CD8-positive, alpha-beta memory T cell (primary cell): ENCODE results near the gene HACD1. TPM values are rescaled to one million over a fixed set of nuclear protein-coding genes. Genes with fewer than 3 reads are reported as not detected.
A peak's percentile ranks its signal among the peaks of the same experiment; 100 is the strongest.
"Not testable (repeated sequence)": the region's sequence is repeated elsewhere in the genome, so short reads cannot be mapped to it uniquely, and the experiment has no call there.

Source experiments
- CTCF ChIA-PET: fragments of 350-600 bp; sonication (Branson Sonifier 250); formaldehyde crosslinking; loops from one replicate; lab custom pipeline; 2021; ENCODE audit warnings: antibody characterized with exemption; lab: Charles Lee
- POLR2A ChIA-PET: fragments of 350-600 bp; sonication (Branson Sonifier 250); formaldehyde crosslinking; loops from one replicate; lab custom pipeline; 2021; ENCODE audit warnings: antibody characterized with exemption; lab: Charles Lee
- DNase-seq, 5 donors: peaks; one replicate each; pipeline versions ENCODE4 v3.0.0 to v3.0.0-alpha.2; 2020 to 2022; ENCODE audit warnings: mixed read lengths in 1 of 5
- H3K27ac ChIP-seq: one replicate; pipeline ENCODE4 v1.7.0; 2013; ENCODE audit warnings: low read depth, mild to moderate bottlenecking, low read length, moderate library complexity
- H3K27me3 ChIP-seq: 2 replicates; pipeline ENCODE4 v1.7.0; 2013; ENCODE audit warnings: low read length, mild to moderate bottlenecking; ENCODE audit not compliant: insufficient read depth, poor library complexity, severe bottlenecking
- H3K36me3 ChIP-seq: 2 replicates; pipeline ENCODE4 v1.7.0; 2013; ENCODE audit warnings: mild to moderate bottlenecking, low read length, moderate library complexity; ENCODE audit not compliant: insufficient read depth
- H3K4me1 ChIP-seq: 2 replicates; pipeline ENCODE4 v1.7.0; 2013; ENCODE audit warnings: mild to moderate bottlenecking, low read length, moderate library complexity; ENCODE audit not compliant: insufficient read depth
- H3K4me3 ChIP-seq: 2 replicates; pipeline ENCODE4 v1.7.0; 2013; ENCODE audit warnings: mild to moderate bottlenecking, low read length
- H3K9me3 ChIP-seq: 2 replicates; pipeline ENCODE4 v1.7.0; 2013; ENCODE audit warnings: mild to moderate bottlenecking, low read length
- H3K27ac Mint-ChIP-seq, 8 donors: one replicate each; pipeline ENCODE4 v1.8.0; 2020 to 2021; ENCODE audit warnings: mixed read lengths in 8 of 8, mild to moderate bottlenecking in 6 of 8, inconsistent platforms in 3 of 8, moderate library complexity in 3 of 8
- H3K27me3 Mint-ChIP-seq, 2 donors: one replicate each; pipeline ENCODE4 v1.8.0; 2020 to 2021; ENCODE audit warnings: mixed read lengths in 2 of 2, mild to moderate bottlenecking in 1 of 2, moderate library complexity in 1 of 2
- H3K36me3 Mint-ChIP-seq, 3 donors: one replicate each; pipeline ENCODE4 v1.8.0; 2020 to 2021; ENCODE audit warnings: mixed read lengths in 3 of 3, inconsistent platforms in 1 of 3, mild to moderate bottlenecking in 1 of 3
- H3K4me1 Mint-ChIP-seq, 3 donors: one replicate each; pipeline ENCODE4 v1.8.0; 2020 to 2021; ENCODE audit warnings: mixed read lengths in 3 of 3, inconsistent platforms in 1 of 3, mild to moderate bottlenecking in 1 of 3
- H3K4me3 Mint-ChIP-seq, 7 donors: one replicate each; pipeline ENCODE4 v1.8.0; 2020 to 2021; ENCODE audit warnings: mixed read lengths in 7 of 7, mild to moderate bottlenecking in 6 of 7, moderate library complexity in 4 of 7, inconsistent platforms in 2 of 7
- H3K9me3 Mint-ChIP-seq, 5 donors: one replicate each; pipeline ENCODE4 v1.8.0; 2020 to 2022; ENCODE audit warnings: mixed read lengths in 5 of 5, mild to moderate bottlenecking in 3 of 5, moderate library complexity in 2 of 5, inconsistent platforms in 1 of 5
- polyA plus RNA-seq: library from polyadenylated mRNA; unstranded; fragments of 300-500 nt; fragmentation: Illumina TruSeq; gene quantifications from one replicate; pipeline ENCODE4 v1.2.3, GENCODE V29; 2021
- total RNA-seq, 2 experiments: library from RNA; stranded (reverse); gene quantifications; one replicate each; pipeline ENCODE4 v1.2.3, GENCODE V29; 2021

Gene HACD1
- total and polyA plus RNA-seq, 3 experiments from 2014 or later, result 1.1 to 2.2 (median 1.9) TPM

GRCh38 chr10:17643339-17643754 lies 26.2 kb upstream of the HACD1 start:
- ChIA-PET POLR2A (interaction anchor here (0.9 to 1.8 kb wide), 3 partner anchors 10 to 55 kb away, joined by 3 to 7 read pairs (median 3); no protein-coding TSS in a partner anchor), CTCF (interaction anchor here (1.1 to 1.9 kb wide), 3 partner anchors 18 to 99 kb away, joined by 3 to 7 read pairs (median 5); no protein-coding TSS in a partner anchor)
- Histone ChIP-seq H3K27me3 (no peaks in the 10 kb centered on the region), H3K4me1 (peaks cover 42% of the 10 kb centered on the region), H3K4me3 (peak overlapping the region; percentile 87), H3K9me3 (no peaks in the 10 kb centered on the region), H3K36me3 (no peaks in the 10 kb centered on the region), H3K27ac (peak overlapping the region; percentile 96)
- peak overlapping the region; percentile 96 to 99 (median 99) for H3K4me3 Mint-ChIP-seq
- H3K27me3 Mint-ChIP-seq, result peaks cover 0 to 2% of the 10 kb centered on the region in 2 donors
- DNase-seq, result peak in 1 of 5 donors; percentile 12
- H3K36me3 Mint-ChIP-seq, result peaks cover 1 to 16% (median 5%) of the 10 kb centered on the region in 3 donors
- no peaks in the 10 kb centered on the region for H3K9me3 Mint-ChIP-seq
- H3K4me1 Mint-ChIP-seq, result peaks cover 37 to 61% (median 49%) of the 10 kb centered on the region in 3 donors
- H3K27ac Mint-ChIP-seq, result peak overlapping the region; percentile 99 to 100 (median 100)

DNA sequence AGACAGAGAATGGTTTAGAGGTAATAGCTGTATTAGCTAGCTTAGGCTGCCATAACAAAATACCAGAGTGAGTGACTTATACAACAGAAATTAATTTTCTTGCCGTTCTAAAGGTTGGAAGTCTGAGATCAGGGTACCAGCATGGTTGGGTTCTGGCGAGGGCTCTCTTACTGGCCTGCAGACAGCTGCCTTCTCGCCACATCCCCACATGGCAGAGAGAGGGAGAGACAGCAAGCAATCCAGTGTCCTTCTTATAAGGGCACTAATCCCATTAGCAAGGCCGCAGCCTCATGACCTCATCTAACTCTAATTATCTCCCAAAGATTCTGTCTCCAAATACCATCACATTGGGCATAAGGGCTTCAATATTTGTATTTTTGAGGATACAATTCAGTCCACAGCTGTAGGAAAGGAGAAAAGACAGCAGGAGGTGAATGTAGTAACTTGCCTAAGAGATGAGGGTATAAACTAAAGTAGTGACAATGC lies 23.2 kb upstream of the HACD1 start:
- peak overlapping the region in 2 of 7 donors; percentile 65 to 68 for H3K4me3 Mint-ChIP-seq
- ChIA-PET POLR2A (no interaction called here), CTCF (no interaction called here)
- peaks cover 0 to 1% of the 10 kb centered on the region in 2 donors for H3K27me3 Mint-ChIP-seq
- peaks cover 1 to 13% (median 5%) of the 10 kb centered on the region in 3 donors for H3K36me3 Mint-ChIP-seq
- no peaks in the 10 kb centered on the region for H3K9me3 Mint-ChIP-seq
- Histone ChIP-seq H3K4me1 (peaks cover 17% of the 10 kb centered on the region), H3K4me3 (no peak overlapping the region), H3K36me3 (no peaks in the 10 kb centered on the region), H3K27me3 (no peaks in the 10 kb centered on the region), H3K27ac (no peak overlapping the region), H3K9me3 (no peaks in the 10 kb centered on the region)
- DNase-seq, result no peak
- H3K27ac Mint-ChIP-seq, result peak overlapping the region in 2 of 8 donors; percentile 3 to 30
- peaks cover 15 to 31% (median 22%) of the 10 kb centered on the region in 3 donors for H3K4me1 Mint-ChIP-seq

DNA sequence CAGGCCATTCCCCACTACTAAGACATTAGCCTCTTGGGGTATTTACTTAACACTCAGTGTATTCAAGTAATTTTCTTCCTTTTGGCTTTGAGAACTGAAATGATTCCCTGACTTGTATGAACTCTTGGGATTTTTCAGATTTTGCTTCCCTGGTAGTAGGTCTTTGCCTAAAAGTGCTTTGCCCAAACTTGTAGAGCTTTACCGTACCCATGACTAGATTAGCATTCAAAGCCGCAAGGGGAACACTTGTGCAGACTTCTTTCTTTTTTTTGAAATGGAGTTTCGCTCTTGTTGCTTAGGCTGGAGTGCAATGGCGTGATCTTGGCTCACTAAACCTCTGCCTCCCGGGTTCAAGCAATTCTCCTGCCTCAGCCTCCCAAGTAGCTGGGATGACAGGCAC lies 20.7 kb upstream of the HACD1 start:
- no peaks in the 10 kb centered on the region for H3K9me3 ChIP-seq
- no peak overlapping the region for H3K27ac Mint-ChIP-seq
- H3K4me3 ChIP-seq, result no peak overlapping the region
- POLR2A ChIA-PET, result no interaction called here
- H3K36me3 ChIP-seq, result no peaks in the 10 kb centered on the region
- no peak for DNase-seq
- H3K4me1 Mint-ChIP-seq, result peaks cover 0 to 6% (median 2%) of the 10 kb centered on the region in 3 donors
- H3K27me3 ChIP-seq, result no peaks in the 10 kb centered on the region
- H3K36me3 Mint-ChIP-seq, result peaks cover 0 to 5% (median 1%) of the 10 kb centered on the region in 3 donors
- no peaks in the 10 kb centered on the region for H3K27me3 Mint-ChIP-seq
- H3K9me3 Mint-ChIP-seq, result no peaks in the 10 kb centered on the region
- CTCF ChIA-PET, result no interaction called here
- H3K4me3 Mint-ChIP-seq, result no peak overlapping the region
- peaks cover 6% of the 10 kb centered on the region for H3K4me1 ChIP-seq
- H3K27ac ChIP-seq, result no peak overlapping the region

DNA sequence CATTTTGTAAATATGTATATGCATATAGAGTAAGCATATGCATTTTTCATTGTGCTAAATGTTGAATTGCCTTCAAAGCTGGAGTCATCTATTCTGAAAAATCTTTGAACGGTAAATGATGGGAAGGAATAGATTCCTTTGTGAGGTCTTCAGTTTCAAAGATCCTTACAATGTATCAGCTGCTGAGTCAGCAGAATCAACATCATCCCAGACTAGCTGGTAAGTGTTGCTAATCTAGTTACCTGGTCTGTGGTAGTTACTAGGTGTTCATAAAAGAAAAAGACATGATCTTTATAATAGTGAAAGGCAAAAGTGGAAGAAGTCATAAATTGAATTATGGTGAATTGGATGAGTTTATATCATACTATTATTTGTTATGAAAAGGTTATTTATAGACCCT lies 16.2 kb upstream of the HACD1 start:
- DNase-seq, result no peak
- Mint-ChIP-seq H3K27me3 (peaks cover 0 to 1% of the 10 kb centered on the region in 2 donors), H3K36me3 (no peaks in the 10 kb centered on the region), H3K27ac (no peak overlapping the region), H3K4me3 (no peak overlapping the region), H3K4me1 (no peaks in the 10 kb centered on the region), H3K9me3 (no peaks in the 10 kb centered on the region)
- Histone ChIP-seq H3K27ac (no peak overlapping the region), H3K4me1 (no peaks in the 10 kb centered on the region), H3K9me3 (no peaks in the 10 kb centered on the region), H3K36me3 (no peaks in the 10 kb centered on the region), H3K27me3 (no peaks in the 10 kb centered on the region), H3K4me3 (no peak overlapping the region)
- POLR2A ChIA-PET, result interaction anchor here (0.5 kb wide), 1 partner anchor 17 kb away, joined by 6 read pairs; no protein-coding TSS in a partner anchor
- CTCF ChIA-PET, result no interaction called here

DNA sequence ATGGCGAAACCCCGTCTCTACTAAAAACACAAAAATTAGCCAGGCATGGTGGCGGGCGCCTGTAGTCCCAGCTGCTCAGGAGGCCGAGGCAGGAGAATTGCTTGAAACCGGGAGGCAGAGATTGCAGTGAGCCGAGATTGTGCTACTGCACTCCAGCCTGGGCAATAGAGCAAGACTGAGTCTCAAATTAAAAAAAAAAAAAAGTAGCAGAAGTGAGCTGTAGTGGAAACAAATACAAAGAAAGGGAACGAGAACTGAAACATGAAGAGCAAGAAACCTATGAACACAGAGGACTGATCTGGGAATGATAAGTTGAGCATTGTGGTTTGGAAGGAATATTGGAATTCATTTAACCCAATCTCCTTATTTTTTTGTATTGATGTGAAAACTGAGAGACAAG lies 15.4 kb upstream of the HACD1 start:
- DNase-seq, H3K4me3 Mint-ChIP-seq, H3K27ac ChIP-seq, H3K4me1 ChIP-seq, H3K27me3 ChIP-seq, H3K9me3 ChIP-seq, H3K27me3 Mint-ChIP-seq, POLR2A ChIA-PET, H3K4me3 ChIP-seq, H3K36me3 ChIP-seq, H3K9me3 Mint-ChIP-seq, H3K27ac Mint-ChIP-seq, H3K4me1 Mint-ChIP-seq, H3K36me3 Mint-ChIP-seq, CTCF ChIA-PET: not testable (repeated sequence)

- Histone ChIP-seq H3K27me3 (no peaks in the 10 kb centered on the region), H3K36me3 (no peaks in the 10 kb centered on the region), H3K4me1 (no peaks in the 10 kb centered on the region), H3K9me3 (no peaks in the 10 kb centered on the region), H3K4me3 (no peak overlapping the region), H3K27ac (no peak overlapping the region)
- H3K27ac Mint-ChIP-seq, result no peak overlapping the region
- no peak for DNase-seq
- H3K4me1 Mint-ChIP-seq, result no peaks in the 10 kb centered on the region
- ChIA-PET POLR2A (no interaction called here), CTCF (no interaction called here)
- no peak overlapping the region for H3K4me3 Mint-ChIP-seq
- no peaks in the 10 kb centered on the region for H3K36me3 Mint-ChIP-seq
- H3K27me3 Mint-ChIP-seq, result peaks cover 8 to 17% of the 10 kb centered on the region in 2 donors
- no peaks in the 10 kb centered on the region for H3K9me3 Mint-ChIP-seq
These were observed 9.5 kb upstream of the HACD1 start for GRCh38 chr10:17626656-17627055.

DNA sequence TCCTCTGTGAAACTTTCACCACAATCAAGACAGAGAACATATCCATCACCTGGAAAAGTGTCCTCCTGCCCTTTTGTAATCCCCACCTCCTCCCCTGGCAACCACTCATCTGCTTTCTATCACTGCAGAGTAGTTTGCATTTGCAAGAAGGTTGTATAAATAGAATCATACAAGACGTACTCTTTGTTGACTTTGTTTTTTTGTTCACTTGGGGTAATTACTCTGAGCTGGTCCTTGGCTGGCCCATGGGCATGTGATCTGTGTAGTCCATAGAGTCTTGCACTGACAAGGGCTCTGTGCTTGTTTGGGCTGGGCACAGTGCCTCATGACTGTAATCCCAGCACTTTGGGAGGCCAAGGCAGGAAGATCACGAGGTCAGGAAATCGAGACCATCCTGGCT lies 7.8 kb upstream of the HACD1 start:
- Mint-ChIP-seq H3K27me3 (peaks cover 12 to 17% of the 10 kb centered on the region in 2 donors), H3K9me3 (no peaks in the 10 kb centered on the region), H3K27ac (no peak overlapping the region), H3K4me1 (no peaks in the 10 kb centered on the region), H3K4me3 (no peak overlapping the region), H3K36me3 (no peaks in the 10 kb centered on the region)
- no peak for DNase-seq
- Histone ChIP-seq H3K4me1 (no peaks in the 10 kb centered on the region), H3K27me3 (no peaks in the 10 kb centered on the region), H3K36me3 (no peaks in the 10 kb centered on the region), H3K27ac (no peak overlapping the region), H3K4me3 (no peak overlapping the region), H3K9me3 (no peaks in the 10 kb centered on the region)
- ChIA-PET CTCF (interaction anchor here (1.4 kb wide), 1 partner anchor 19 kb away, joined by 5 read pairs; the partner anchor contains the start of gene STAM), POLR2A (no interaction called here)

DNA sequence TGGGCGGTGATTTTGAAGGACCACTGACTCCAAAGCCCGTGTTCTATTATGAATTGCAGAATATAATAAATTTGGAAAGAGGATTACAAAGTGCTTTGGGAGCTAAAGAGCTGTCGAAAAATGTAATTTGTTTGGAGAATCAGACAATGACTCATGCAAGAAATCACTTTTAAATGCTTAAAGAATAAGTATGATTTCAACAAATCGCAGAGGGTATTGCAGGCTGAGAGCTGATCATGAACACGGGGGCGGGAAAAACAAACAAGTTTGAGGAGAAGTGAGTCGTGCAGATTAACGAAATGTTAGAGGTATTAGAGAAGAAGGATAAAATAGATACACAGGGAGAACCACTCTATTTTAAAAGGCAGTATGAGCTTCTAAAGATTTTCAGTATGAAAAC lies 4.9 kb upstream of the HACD1 start:
- Mint-ChIP-seq H3K27me3 (peaks cover 16 to 34% of the 10 kb centered on the region in 2 donors), H3K36me3 (no peaks in the 10 kb centered on the region), H3K4me3 (no peak overlapping the region), H3K27ac (peak overlapping the region in 2 of 8 donors; percentile 24 to 30), H3K9me3 (no peaks in the 10 kb centered on the region), H3K4me1 (peaks cover 5 to 10% (median 8%) of the 10 kb centered on the region in 3 donors)
- ChIA-PET POLR2A (interaction anchor here (0.7 kb wide), 1 partner anchor 22 kb away, joined by 3 read pairs; the partner anchor contains the start of gene STAM), CTCF (interaction anchor here (1.0 kb wide), 1 partner anchor 11 kb away, joined by 3 read pairs; no protein-coding TSS in a partner anchor)
- DNase-seq, result no peak
- H3K27ac ChIP-seq, result no peak overlapping the region
- H3K27me3 ChIP-seq, result no peaks in the 10 kb centered on the region
- no peaks in the 10 kb centered on the region for H3K9me3 ChIP-seq
- H3K36me3 ChIP-seq, result no peaks in the 10 kb centered on the region
- H3K4me3 ChIP-seq, result no peak overlapping the region
- peaks cover 5% of the 10 kb centered on the region for H3K4me1 ChIP-seq
